H1 (cell line): ENCODE measurements around the gene IGSF23. TPM values are rescaled to one million over a fixed set of nuclear protein-coding genes. Genes with fewer than 3 reads are reported as not detected.
A peak's percentile ranks its signal among the peaks of the same experiment; 100 is the strongest.

Source experiments
- CTCF ChIA-PET: fragments of 300-600 bp; sonication (Branson Sonifier 250); formaldehyde crosslinking; loops from one replicate; lab custom pipeline; 2021; ENCODE audit not compliant: partially characterized antibody; lab: Charles Lee
- POLR2A ChIA-PET: fragments of 300-600 bp; sonication (Branson Sonifier 250); formaldehyde crosslinking; loops from one replicate; lab custom pipeline; 2021; ENCODE audit warnings: inconsistent platforms; ENCODE audit not compliant: partially characterized antibody; lab: Charles Lee
- DNase-seq, 2 experiments: peaks; one replicate each; pipeline versions ENCODE4 v3.0.0 to v3.0.0-alpha.2; 2010 to 2022; ENCODE audit warnings: low spot score in 2 of 2, low read depth in 1 of 2, mixed read lengths in 1 of 2
- FAIRE-seq: peaks from 2 replicates; lab custom pipeline; 2011; peaks lifted over from hg19 to GRCh38; lab: Jason Lieb, UNC
- H2AFZ ChIP-seq: 2 replicates; pipeline ENCODE4 v1.8.1; 2012; ENCODE audit warnings: low read length, inconsistent platforms
- H2AK5ac ChIP-seq: 2 replicates; pipeline ENCODE4 v1.6.1; 2013; ENCODE audit warnings: low read depth, low read length
- H2BK120ac ChIP-seq: replicated peaks from 2 replicates; pipeline ENCODE3; 2013; ENCODE audit warnings: low read depth, low read length, inconsistent platforms
- H2BK12ac ChIP-seq: 2 replicates; pipeline ENCODE4 v1.6.1; 2013; ENCODE audit warnings: low read depth, low read length
- H2BK15ac ChIP-seq: 2 replicates; pipeline ENCODE4 v1.6.1; 2013; ENCODE audit warnings: low read length
- H2BK20ac ChIP-seq: 2 replicates; pipeline ENCODE4 v1.6.1; 2013; ENCODE audit warnings: low read length
- H2BK5ac ChIP-seq: 2 replicates; pipeline ENCODE4 v1.6.1; 2013; ENCODE audit warnings: low read depth, low read length
- H3K14ac ChIP-seq: 2 replicates; pipeline ENCODE4 v1.6.1; 2013; ENCODE audit warnings: inconsistent platforms; ENCODE audit not compliant: insufficient read length
- H3K18ac ChIP-seq: 2 replicates; pipeline ENCODE4 v1.6.1; 2013; ENCODE audit warnings: low read length; ENCODE audit errors: extremely low read depth
- H3K23ac ChIP-seq: 2 replicates; pipeline ENCODE4 v1.6.1; 2013; ENCODE audit warnings: inconsistent platforms; ENCODE audit not compliant: insufficient read length
- H3K23me2 ChIP-seq: 2 replicates; pipeline ENCODE4 v1.6.1; 2013; ENCODE audit warnings: low read depth, low read length
- H3K27ac ChIP-seq: 2 replicates; pipeline ENCODE4 v1.6.1; 2011; ENCODE audit warnings: low read depth, low read length, inconsistent platforms
- H3K27me3 ChIP-seq, 4 experiments: replicated peaks in 1 of 4; 1 replicate in 1 of 4; 2 replicates in 3 of 4; pipeline versions ENCODE4 v1.6.1 to v1.8.1; 2011 to 2013; ENCODE audit warnings: low read length in 3 of 4, mild to moderate bottlenecking in 3 of 4, inconsistent platforms in 2 of 4, mixed read lengths in 2 of 4, moderate library complexity in 1 of 4; ENCODE audit not compliant: control insufficient read depth in 3 of 4, insufficient read depth in 3 of 4; ENCODE audit errors: extremely low read depth in 1 of 4
- H3K36me3 ChIP-seq, 4 experiments: 2 replicates each; pipeline versions ENCODE4 v1.6.1 to v1.8.1; 2011 to 2013; ENCODE audit warnings: mild to moderate bottlenecking in 4 of 4, low read length in 3 of 4, moderate library complexity in 2 of 4, control low read depth in 1 of 4, inconsistent platforms in 1 of 4; ENCODE audit not compliant: insufficient read depth in 4 of 4, control insufficient read depth in 2 of 4
- H3K4ac ChIP-seq: replicated peaks from 2 replicates; pipeline ENCODE3; 2013; ENCODE audit warnings: low read length, low read depth, mixed read lengths, inconsistent platforms; ENCODE audit not compliant: insufficient read length
- H3K4me1 ChIP-seq, 4 experiments: replicated peaks in 1 of 4; 1 replicate in 1 of 4; 2 replicates in 3 of 4; pipeline versions ENCODE4 v1.6.1 to v1.8.1; 2011 to 2013; ENCODE audit warnings: low read length in 3 of 4, inconsistent platforms in 2 of 4, mixed read lengths in 1 of 4; ENCODE audit not compliant: insufficient read depth in 4 of 4, control insufficient read depth in 3 of 4
- H3K4me2 ChIP-seq, 2 experiments: 2 replicates each; pipeline versions ENCODE4 v1.6.1 to v1.8.1; 2011 to 2013; ENCODE audit warnings: low read depth in 2 of 2, low read length in 2 of 2, control low read depth in 1 of 2, inconsistent platforms in 1 of 2, mild to moderate bottlenecking in 1 of 2; ENCODE audit not compliant: insufficient read depth in 1 of 2
- H3K4me3 ChIP-seq, 4 experiments: fragments of 200-600, 300-600 bp in 1 of 4; sonication (generic), shearing (Covaris generic), sonication (Bioruptor Twin) in 1 of 4; 2 replicates each; pipeline versions ENCODE4 v1.5.1 to v1.8.1; 2011 to 2016; ENCODE audit warnings: low read length in 4 of 4, low read depth in 3 of 4, control low read depth in 2 of 4, inconsistent platforms in 2 of 4, mild to moderate bottlenecking in 2 of 4, mixed read lengths in 1 of 4, moderate library complexity in 1 of 4; ENCODE audit not compliant: insufficient read depth in 2 of 4; ENCODE audit errors: extremely low read depth in 1 of 4
- H3K56ac ChIP-seq: replicated peaks from 2 replicates; pipeline ENCODE3; 2013; ENCODE audit warnings: low read depth, mild to moderate bottlenecking, mixed read lengths, low read length, inconsistent platforms; ENCODE audit not compliant: insufficient read length
- H3K79me1 ChIP-seq: 2 replicates; pipeline ENCODE4 v1.6.1; 2013; ENCODE audit warnings: low read depth, low read length, control low read depth
- H3K79me2 ChIP-seq, 2 experiments: 2 replicates each; pipeline versions ENCODE4 v1.6.1 to v1.8.1; 2012 to 2013; ENCODE audit warnings: low read length in 2 of 2, mild to moderate bottlenecking in 2 of 2, inconsistent platforms in 1 of 2; ENCODE audit not compliant: insufficient read depth in 2 of 2, control insufficient read depth in 1 of 2
- H3K9ac ChIP-seq, 4 experiments: replicated peaks in 1 of 4; 1 replicate in 1 of 4; 2 replicates in 3 of 4; pipeline versions ENCODE4 v1.6.1 to v1.8.1; 2011 to 2013; ENCODE audit warnings: low read depth in 3 of 4, low read length in 3 of 4, control low read depth in 2 of 4, mild to moderate bottlenecking in 2 of 4, moderate library complexity in 2 of 4, inconsistent platforms in 1 of 4; ENCODE audit errors: extremely low read depth in 1 of 4
- H3K9me3 ChIP-seq, 2 experiments: 2 replicates each; pipeline versions ENCODE4 v1.6.1 to v1.8.1; 2012 to 2013; ENCODE audit warnings: mild to moderate bottlenecking in 2 of 2, moderate library complexity in 2 of 2, control low read depth in 1 of 2, inconsistent platforms in 1 of 2, low read depth in 1 of 2, low read length in 1 of 2, mixed read lengths in 1 of 2; ENCODE audit not compliant: insufficient read depth in 2 of 2
- H4K20me1 ChIP-seq, 2 experiments: replicated peaks in 1 of 2; 2 replicates each; pipeline versions ENCODE3 to v1.8.1; 2011 to 2013; ENCODE audit warnings: inconsistent platforms in 2 of 2, low read length in 2 of 2, mild to moderate bottlenecking in 1 of 2; ENCODE audit not compliant: insufficient read depth in 2 of 2, control insufficient read depth in 1 of 2
- H4K5ac ChIP-seq: 2 replicates; pipeline ENCODE4 v1.6.1; 2013; ENCODE audit warnings: low read length, low read depth, mixed read lengths, inconsistent platforms; ENCODE audit not compliant: insufficient read length
- H4K8ac ChIP-seq: 2 replicates; pipeline ENCODE4 v1.8.0; 2013; ENCODE audit warnings: mild to moderate bottlenecking, moderate library complexity, low read length, inconsistent platforms; ENCODE audit not compliant: insufficient read depth; ENCODE audit errors: extremely low read depth
- H4K91ac ChIP-seq: replicated peaks from 2 replicates; pipeline ENCODE3; 2013; ENCODE audit warnings: low read length, mixed read lengths, inconsistent platforms; ENCODE audit not compliant: insufficient read length
- CBX8 ChIP-seq: fragments of 300-800, 300-1000 bp; sonication (generic); IDR thresholded peaks from 2 replicates; pipeline ENCODE4 v1.7.1; 2016; ENCODE audit warnings: low read depth, low read length, borderline replicate concordance
- EGR1 ChIP-seq: IDR thresholded peaks from 2 replicates; pipeline ENCODE4 v1.6.1; 2011; ENCODE audit warnings: low read depth, low read length, borderline replicate concordance
- GABPA ChIP-seq: IDR thresholded peaks from 2 replicates; pipeline ENCODE4 v1.6.1; 2011; ENCODE audit warnings: mild to moderate bottlenecking, low read length, moderate library complexity, borderline replicate concordance; ENCODE audit not compliant: insufficient read depth
- JUND ChIP-seq: IDR thresholded peaks from 2 replicates; pipeline ENCODE4 v1.6.1; 2011; ENCODE audit warnings: mild to moderate bottlenecking, improper control_type of control experiment, low read length
- SIRT6 ChIP-seq: IDR thresholded peaks from one replicate; pipeline ENCODE4 v1.7.1; 2012; ENCODE audit warnings: low read length, inconsistent platforms
- SP1 ChIP-seq: IDR thresholded peaks from 2 replicates; pipeline ENCODE4 v1.6.1; 2011; ENCODE audit warnings: low read depth, low read length
- WGBS, 2 experiments: shearing (Covaris generic) in 1 of 2; methylation state at CpG; one replicate each; pipeline versions ENCODE4 v1.1.6 to v1.1.7; 2013 to 2015; ENCODE audit warnings: low lambda C conversion rate in 2 of 2, mixed read lengths in 2 of 2, inconsistent platforms in 1 of 2, low coverage in 1 of 2, missing lambda C conversion rate in 1 of 2; ENCODE audit not compliant: insufficient replicate concordance in 2 of 2, insufficient coverage in 1 of 2, insufficient read length in 1 of 2; ENCODE audit errors: extremely low coverage in 1 of 2, missing lambda C conversion rate in 1 of 2; 5-methylcytosine and 5-hydroxymethylcytosine counted together
- polyA plus RNA-seq, 7 experiments: library from polyadenylated mRNA; depleted of rRNA in 3 of 7; stranded (reverse) in 5 of 7; unstranded in 2 of 7; fragments of >200 nt in 5 of 7; fragments of 200-250 nt in 2 of 7; gene quantifications; 1 replicate in 5 of 7; 2 replicates in 1 of 7; 4 replicates in 1 of 7; pipeline versions ENCODE4 v1.2.1 to v1.2.3, GENCODE V29; 2011 to 2013; ENCODE audit warnings: missing spikeins in 2 of 7, mixed read lengths in 2 of 7
- total RNA-seq: library from RNA; stranded (reverse); fragmentation: NEBNext Ultra II Directional; extraction: Animal tissue kit (Norgen Biotek cat#: 25700); gene quantifications from 2 replicates; pipeline ENCODE4 v1.2.1, GENCODE V29; 2021
- TF ChIP-seq, protein P1 (sequence below): IDR thresholded peaks from 2 replicates; pipeline ENCODE4 v1.6.1; 2011; ENCODE audit warnings: low read length, improper control_type of control experiment

Gene IGSF23
- total and polyA plus RNA-seq, 2 of the 8 experiments (the other 6 are each of a cell fraction or from before 2014, with no cell fraction given), result not detected

DNA sequence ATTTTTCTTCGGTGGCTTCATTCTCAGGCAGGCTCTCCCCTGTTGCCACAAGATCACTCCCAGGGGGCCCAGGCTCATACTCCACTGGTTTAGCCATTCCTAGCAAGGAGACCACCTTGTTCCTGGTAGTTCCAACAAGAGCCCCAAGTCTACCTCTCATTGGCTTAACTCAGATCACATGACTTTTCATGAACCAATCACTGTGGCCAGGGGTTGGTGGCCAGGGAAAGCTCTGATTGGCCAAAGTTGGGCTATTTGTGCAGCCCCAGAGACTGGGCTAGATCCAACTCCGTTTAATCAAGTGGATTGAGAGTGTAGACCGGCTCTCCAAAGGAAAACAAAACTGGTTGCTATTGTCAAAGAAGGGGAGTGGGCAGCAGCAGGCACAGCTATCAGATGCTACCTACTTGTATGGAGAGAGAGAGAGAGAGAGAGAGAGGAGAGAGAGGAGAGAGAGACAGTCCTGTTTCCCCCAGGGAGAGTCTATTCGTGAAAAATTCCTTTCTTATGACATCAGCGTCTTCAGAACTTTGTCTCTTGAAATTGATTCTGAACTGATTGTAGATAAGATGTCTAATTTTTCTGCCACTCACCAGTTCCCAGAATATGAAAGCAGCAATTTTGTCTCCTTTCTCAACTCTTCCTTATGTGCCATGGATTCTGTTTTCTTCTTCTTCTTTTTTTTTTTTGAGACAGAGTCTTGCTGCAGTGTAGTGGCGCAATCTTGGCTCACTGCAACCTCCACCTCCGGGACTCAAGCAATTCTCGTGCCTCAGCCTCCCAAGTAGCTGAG, 63.9 kb downstream of the IGSF23 start:
- no peak overlapping the region for H3K4ac ChIP-seq
- 0 out of 2 replicates have a peak overlapping the region, but pooled peaks have one; percentile 26 for H2AFZ ChIP-seq
- no peak overlapping the region for H4K5ac ChIP-seq
- no peak overlapping the region for H2BK15ac ChIP-seq
- peak in 1 of 2 experiments; percentile 60 for DNase-seq
- TF ChIP-seq, protein P1, sequence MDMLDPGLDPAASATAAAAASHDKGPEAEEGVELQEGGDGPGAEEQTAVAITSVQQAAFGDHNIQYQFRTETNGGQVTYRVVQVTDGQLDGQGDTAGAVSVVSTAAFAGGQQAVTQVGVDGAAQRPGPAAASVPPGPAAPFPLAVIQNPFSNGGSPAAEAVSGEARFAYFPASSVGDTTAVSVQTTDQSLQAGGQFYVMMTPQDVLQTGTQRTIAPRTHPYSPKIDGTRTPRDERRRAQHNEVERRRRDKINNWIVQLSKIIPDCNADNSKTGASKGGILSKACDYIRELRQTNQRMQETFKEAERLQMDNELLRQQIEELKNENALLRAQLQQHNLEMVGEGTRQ, result 0 out of 2 replicates have a peak, but pooled peaks have one; percentile 31
- no peak for TF ChIP-seq CBX8
- peak; percentile 65; the same call in 1 of the 2 replicates for TF ChIP-seq JUND
- no peak for TF ChIP-seq GABPA
- TF ChIP-seq SP1, result peak; percentile 64; the same call in 1 of the 2 replicates
- no peak for TF ChIP-seq SIRT6
- TF ChIP-seq EGR1, result no peak
- H3K4me2 ChIP-seq, result peak overlapping the region in 1 of 2 experiments; percentile 21; a peak in 2 of 4 replicates
- no peaks in the 10 kb centered on the region for H3K36me3 ChIP-seq
- no peaks in the 10 kb centered on the region for H3K9me3 ChIP-seq
- no peaks in the 10 kb centered on the region for H3K4me1 ChIP-seq
- H2BK120ac ChIP-seq, result no peak overlapping the region
- no peak overlapping the region for H3K14ac ChIP-seq
- no peak overlapping the region for H2BK5ac ChIP-seq
- no peak overlapping the region for H2BK12ac ChIP-seq
- WGBS, 2 experiments, result 78% methylated on average over 8 of the region's 8 CpGs; no CpG with 5 or more reads in 1 of the 2 experiments
- no peak overlapping the region for H3K27ac ChIP-seq
- peak overlapping the region; percentile 59; the same call in 1 of the 2 replicates for H4K8ac ChIP-seq
- ChIA-PET CTCF (interaction anchor here (0.6 to 2.8 kb wide), 7 partner anchors 11 to 106 kb away, joined by 3 to 9 read pairs (median 3); no protein-coding TSS in a partner anchor), POLR2A (interaction anchor here (0.6 kb wide), 1 partner anchor 23 kb away, joined by 3 read pairs; no protein-coding TSS in a partner anchor)
- no peaks in the 10 kb centered on the region for H4K20me1 ChIP-seq
- no peaks in the 10 kb centered on the region for H3K79me2 ChIP-seq
- H2AK5ac ChIP-seq, result no peak overlapping the region
- H3K27me3 ChIP-seq, result no peaks in the 10 kb centered on the region
- H3K56ac ChIP-seq, result no peak overlapping the region
- no peak overlapping the region for H2BK20ac ChIP-seq
- no peaks in the 10 kb centered on the region; the same call in 1 of the 2 replicates for H3K79me1 ChIP-seq
- FAIRE-seq, result peak; percentile 85
- no peak overlapping the region for H3K23ac ChIP-seq
- H3K18ac ChIP-seq, result 0 out of 2 replicates have a peak overlapping the region, but pooled peaks have one; percentile 62
- no peaks in the 10 kb centered on the region for H3K23me2 ChIP-seq
- H3K4me3 ChIP-seq, result no peak overlapping the region
- H3K9ac ChIP-seq, result no peak overlapping the region
- no peak overlapping the region for H4K91ac ChIP-seq
